ENCODE measurements around the gene OR6N1.

Gene OR6N1, protein sequence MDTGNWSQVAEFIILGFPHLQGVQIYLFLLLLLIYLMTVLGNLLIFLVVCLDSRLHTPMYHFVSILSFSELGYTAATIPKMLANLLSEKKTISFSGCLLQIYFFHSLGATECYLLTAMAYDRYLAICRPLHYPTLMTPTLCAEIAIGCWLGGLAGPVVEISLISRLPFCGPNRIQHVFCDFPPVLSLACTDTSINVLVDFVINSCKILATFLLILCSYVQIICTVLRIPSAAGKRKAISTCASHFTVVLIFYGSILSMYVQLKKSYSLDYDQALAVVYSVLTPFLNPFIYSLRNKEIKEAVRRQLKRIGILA

DNA sequence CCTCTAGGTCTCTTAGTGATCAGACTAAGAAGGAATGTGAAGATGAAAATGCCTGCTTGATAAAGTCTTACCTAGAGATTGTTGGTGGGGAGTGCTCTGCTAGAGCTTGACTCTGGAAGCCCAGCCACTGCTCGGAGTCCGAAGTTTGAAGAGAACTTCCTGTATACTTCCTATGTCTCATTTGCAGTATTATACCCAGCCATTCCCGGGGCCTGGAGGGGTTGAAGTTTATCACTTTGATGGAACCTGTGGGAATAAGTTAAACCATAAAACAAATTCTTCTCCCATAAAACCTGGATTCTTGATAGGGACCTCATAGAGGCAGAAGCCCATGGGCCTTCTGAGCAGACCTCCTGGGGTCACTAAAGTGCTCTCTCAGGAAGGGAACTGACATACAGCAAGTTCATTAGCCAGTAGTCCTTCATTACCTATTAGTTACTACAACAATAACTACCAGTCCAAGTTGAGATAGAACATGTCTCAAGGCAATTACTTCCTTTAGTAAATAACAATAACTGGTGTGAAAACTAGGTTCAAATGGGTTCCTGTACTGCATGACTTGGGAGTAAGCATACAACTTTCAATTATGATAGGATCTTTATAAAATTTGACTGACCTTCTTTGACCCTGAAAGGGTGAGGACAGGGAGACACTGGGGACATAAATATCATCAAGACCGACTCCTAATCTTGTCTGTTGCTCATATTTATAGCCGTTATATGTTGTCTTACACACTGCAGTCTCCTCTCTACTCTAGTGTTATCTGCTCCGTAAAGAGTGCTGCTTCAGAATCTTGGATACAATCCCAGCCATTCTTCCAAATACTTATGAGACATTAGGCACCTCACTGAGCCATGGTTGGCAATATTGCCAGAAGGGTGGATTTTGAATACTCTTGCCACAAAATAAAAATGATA, at the start of gene OR6N1:
Gene OR6N1 (minus strand): TSS at position 246 of the 917 bp plus-strand sequence. CDS start 5,513 bp downstream, outside the sequence.
- no peak within 1 kb of the TSS for H3K27ac ChIP-seq
- TF ChIP-seq, protein P1, sequence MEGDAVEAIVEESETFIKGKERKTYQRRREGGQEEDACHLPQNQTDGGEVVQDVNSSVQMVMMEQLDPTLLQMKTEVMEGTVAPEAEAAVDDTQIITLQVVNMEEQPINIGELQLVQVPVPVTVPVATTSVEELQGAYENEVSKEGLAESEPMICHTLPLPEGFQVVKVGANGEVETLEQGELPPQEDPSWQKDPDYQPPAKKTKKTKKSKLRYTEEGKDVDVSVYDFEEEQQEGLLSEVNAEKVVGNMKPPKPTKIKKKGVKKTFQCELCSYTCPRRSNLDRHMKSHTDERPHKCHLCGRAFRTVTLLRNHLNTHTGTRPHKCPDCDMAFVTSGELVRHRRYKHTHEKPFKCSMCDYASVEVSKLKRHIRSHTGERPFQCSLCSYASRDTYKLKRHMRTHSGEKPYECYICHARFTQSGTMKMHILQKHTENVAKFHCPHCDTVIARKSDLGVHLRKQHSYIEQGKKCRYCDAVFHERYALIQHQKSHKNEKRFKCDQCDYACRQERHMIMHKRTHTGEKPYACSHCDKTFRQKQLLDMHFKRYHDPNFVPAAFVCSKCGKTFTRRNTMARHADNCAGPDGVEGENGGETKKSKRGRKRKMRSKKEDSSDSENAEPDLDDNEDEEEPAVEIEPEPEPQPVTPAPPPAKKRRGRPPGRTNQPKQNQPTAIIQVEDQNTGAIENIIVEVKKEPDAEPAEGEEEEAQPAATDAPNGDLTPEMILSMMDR (IDR thresholded peaks at IDR 0.05) = no peak
- no peak for TF ChIP-seq ZFX (IDR thresholded peaks at IDR 0.05; ENCODE audit: borderline replicate concordance)

DNA sequence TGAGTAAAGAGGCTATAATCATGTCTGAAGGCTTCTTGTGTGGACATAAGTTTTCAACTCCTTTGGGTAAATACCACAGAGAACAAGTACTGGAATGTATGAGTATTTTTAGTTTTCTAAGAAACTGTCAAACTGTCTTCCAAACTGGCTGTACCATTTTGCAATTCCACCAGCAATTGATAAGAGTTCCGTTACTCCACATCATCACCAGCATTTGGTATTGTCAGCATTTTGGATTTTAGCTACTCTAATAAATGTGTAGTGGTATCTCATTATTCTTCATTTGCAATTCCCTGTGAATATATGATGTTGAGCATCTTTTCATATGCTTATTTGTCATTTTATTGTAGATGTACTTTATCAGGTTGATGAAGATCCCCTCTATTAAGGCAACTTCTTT, 49.7 kb upstream of the OR6N1 start:
- no peak overlapping the region for H3K27ac ChIP-seq
- TF ChIP-seq, protein P1 (IDR thresholded peaks at IDR 0.05) = no peak
- TF ChIP-seq ZFX (IDR thresholded peaks at IDR 0.05; ENCODE audit: borderline replicate concordance) = no peak

DNA sequence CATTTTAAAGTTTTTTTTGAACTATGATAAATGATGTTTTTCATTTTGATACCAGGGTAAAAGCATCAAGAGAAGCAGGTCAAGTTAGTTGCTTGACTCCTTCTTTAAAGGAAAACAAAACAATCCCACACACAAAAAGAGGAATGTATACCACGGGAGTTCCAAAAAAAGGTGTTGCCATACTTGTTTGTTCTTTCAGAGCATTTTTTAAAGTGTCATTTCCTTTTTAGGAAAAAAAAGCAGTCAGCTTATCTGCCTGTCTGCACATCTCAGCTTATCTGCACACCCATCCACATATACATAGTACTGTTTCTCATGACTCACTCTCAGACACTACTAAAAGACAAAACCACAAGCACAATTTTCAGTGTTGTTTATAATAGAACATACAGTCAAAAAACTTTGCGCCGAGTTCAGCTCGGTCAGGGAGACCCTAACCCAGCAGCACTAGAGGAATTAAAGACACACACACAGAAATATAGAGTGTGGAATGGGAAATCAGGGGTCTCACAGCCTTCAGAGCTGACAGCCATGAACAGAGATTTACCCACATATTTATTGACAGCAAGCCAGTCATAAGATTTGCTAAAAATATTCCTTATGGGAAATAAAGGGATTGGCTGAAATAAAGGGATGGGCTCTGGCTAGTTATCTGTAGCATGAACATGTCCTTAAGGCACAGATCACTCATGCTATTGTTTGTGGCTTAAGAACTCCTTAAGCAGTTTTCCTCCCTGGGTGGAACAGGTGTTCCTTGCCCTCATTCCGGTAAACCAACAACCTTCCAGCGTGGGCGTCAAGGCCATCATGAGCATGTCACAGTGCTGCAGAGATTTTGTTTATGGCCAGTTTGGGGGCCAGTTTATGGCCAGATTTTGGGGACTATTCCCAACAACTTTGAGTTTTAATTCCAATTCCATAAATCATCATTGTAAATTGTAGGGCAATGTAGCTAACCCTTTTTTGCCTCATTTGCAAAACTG, 47.8 kb upstream of the OR6N1 start:
- H3K27ac ChIP-seq = no peak overlapping the region
- no peak for TF ChIP-seq ZFX (IDR thresholded peaks at IDR 0.05; ENCODE audit: borderline replicate concordance)
- TF ChIP-seq, protein P1 (IDR thresholded peaks at IDR 0.05) = no peak

DNA sequence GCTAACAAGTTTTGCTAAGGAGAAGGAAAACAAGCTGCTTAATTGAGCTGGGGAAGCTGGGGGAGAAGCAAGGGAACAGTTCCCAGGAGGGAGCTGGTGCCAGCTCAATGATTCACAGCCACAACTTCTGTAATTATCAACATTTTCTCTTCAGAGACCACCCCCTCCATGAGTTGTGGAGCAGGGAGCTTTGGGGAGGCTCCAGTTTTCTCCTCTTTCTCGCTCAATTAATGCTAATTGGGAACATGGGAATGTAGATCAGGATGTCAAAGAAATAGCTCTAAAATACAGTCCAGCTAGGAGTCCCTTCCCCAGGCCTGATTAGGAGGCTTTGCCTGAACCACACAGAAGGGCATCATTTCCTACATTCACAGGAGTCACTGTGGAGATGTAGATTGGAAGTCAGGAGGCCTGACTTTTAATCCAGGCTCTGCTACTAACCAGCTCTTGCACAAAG, 47.0 kb upstream of the OR6N1 start:
- TF ChIP-seq, protein P1 (IDR thresholded peaks at IDR 0.05) = no peak
- TF ChIP-seq ZFX (IDR thresholded peaks at IDR 0.05; ENCODE audit: borderline replicate concordance) = no peak
- H3K27ac ChIP-seq = no peak overlapping the region

DNA sequence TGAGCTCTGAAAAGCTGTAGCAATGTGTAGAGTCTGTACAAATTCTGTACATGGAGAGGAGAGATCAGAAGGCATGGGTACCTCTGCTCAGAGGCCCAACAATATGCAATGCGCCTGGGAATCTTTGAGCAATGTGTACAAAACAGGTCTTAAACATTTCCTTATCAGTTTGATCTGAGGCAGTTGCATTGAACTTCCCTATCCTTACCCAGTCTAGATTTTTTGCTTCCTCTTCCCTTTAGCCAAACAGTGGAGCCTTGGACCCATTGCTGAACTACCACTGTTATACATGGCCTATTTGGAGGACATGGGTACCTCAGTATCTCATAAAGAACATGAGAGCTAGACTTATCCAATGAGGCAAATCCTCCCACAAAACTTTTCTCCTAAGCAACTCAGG, 46.6 kb upstream of the OR6N1 start:
- no peak overlapping the region for H3K27ac ChIP-seq
- TF ChIP-seq, protein P1 (IDR thresholded peaks at IDR 0.05) = no peak
- no peak for TF ChIP-seq ZFX (IDR thresholded peaks at IDR 0.05; ENCODE audit: borderline replicate concordance)

DNA sequence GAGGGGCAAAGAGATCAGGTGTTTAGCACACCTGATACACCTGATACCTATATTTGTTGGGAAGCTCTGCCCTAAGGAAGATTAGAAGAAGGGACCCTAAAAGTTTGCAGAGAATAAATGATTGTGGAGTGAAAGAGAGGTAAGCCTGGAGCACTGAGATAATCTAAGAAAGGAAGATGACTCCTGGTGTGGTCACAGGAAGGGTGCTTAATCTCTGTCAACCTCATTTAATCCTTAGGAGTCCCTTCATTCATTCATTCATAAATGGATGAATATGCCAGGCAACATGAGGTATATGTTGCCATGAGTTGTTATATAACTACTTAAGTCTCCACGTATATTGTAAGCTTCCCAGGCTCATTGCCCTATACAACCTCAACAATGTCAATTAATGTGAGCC, 43.0 kb upstream of the OR6N1 start:
- TF ChIP-seq ZFX (IDR thresholded peaks at IDR 0.05; ENCODE audit: borderline replicate concordance) = no peak
- TF ChIP-seq, protein P1 (IDR thresholded peaks at IDR 0.05) = no peak

More for the DNA sequence above, 43.0 kb upstream of the OR6N1 start:
- H3K27ac ChIP-seq = no peak overlapping the region

Measured in 22Rv1 (cell line).